OCI-LY7 (cell line): Measurements from ENCODE around the gene SDCCAG8. TPM values are rescaled to one million over a fixed set of nuclear protein-coding genes. Genes with fewer than 3 reads are reported as not detected.

Source experiments
- BruUV-seq: library from RNA; stranded (reverse); fragments of 400-500 nt; replicated peaks from 2 replicates; lab custom pipeline; 2021; lab: Mats Ljungman, UMichigan
- CTCF ChIA-PET: fragments of 300-600 bp; sonication (Branson Sonifier 250); formaldehyde crosslinking; loops from one replicate; lab custom pipeline; 2022; ENCODE audit warnings: antibody characterized with exemption; ENCODE audit not compliant: unreplicated experiment; lab: Charles Lee
- POLR2A ChIA-PET: fragments of 300-600 bp; sonication (Branson Sonifier 250); formaldehyde crosslinking; loops from one replicate; lab custom pipeline; 2022; ENCODE audit warnings: antibody characterized with exemption; lab: Charles Lee
- DNase-seq: peaks from one replicate; pipeline ENCODE4 v3.0.0-alpha.2; 2015; ENCODE audit warnings: low spot score
- H2AFZ ChIP-seq: fragments of 200-600 bp; sonication (generic), shearing (Covaris generic); 2 replicates; pipeline ENCODE4 v1.6.1; 2014; ENCODE audit warnings: mild to moderate bottlenecking, antibody characterized with exemption, low read length, moderate library complexity
- H3K27ac ChIP-seq: fragments of 200-600 bp; sonication (generic); 2 replicates; pipeline ENCODE4 v1.5.1; 2014; ENCODE audit warnings: mixed run types, low read depth, mild to moderate bottlenecking, moderate library complexity, low read length, inconsistent platforms; ENCODE audit not compliant: poor library complexity, severe bottlenecking
- H3K36me3 ChIP-seq: fragments of 200-600 bp; sonication (generic); 2 replicates; pipeline ENCODE4 v1.6.1; 2014; ENCODE audit warnings: mild to moderate bottlenecking, antibody characterized with exemption, low read length, moderate library complexity, mixed read lengths; ENCODE audit not compliant: insufficient read depth
- H3K4me1 ChIP-seq: fragments of 200-600 bp; sonication (generic); 2 replicates; pipeline ENCODE4 v1.5.1; 2014; ENCODE audit warnings: mild to moderate bottlenecking, low read length; ENCODE audit not compliant: insufficient read depth, poor library complexity, severe bottlenecking
- H3K4me2 ChIP-seq: fragments of 200-600 bp; sonication (generic); 2 replicates; pipeline ENCODE4 v1.6.1; 2014; ENCODE audit warnings: mild to moderate bottlenecking, low read length
- H3K4me3 ChIP-seq: fragments of 200-600 bp; sonication (generic); 2 replicates; pipeline ENCODE4 v1.5.1; 2014; ENCODE audit warnings: mild to moderate bottlenecking, low read depth, low read length; ENCODE audit not compliant: poor library complexity, severe bottlenecking
- H3K79me2 ChIP-seq: fragments of 200-600 bp; sonication (generic); 2 replicates; pipeline ENCODE4 v1.6.1; 2016; ENCODE audit warnings: low read depth, mild to moderate bottlenecking, low read length, moderate library complexity, mixed read lengths; ENCODE audit not compliant: insufficient read depth
- H3K9me2 ChIP-seq: fragments of 200-600 bp; sonication (generic); 2 replicates; pipeline ENCODE4 v1.6.1; 2016; ENCODE audit warnings: mild to moderate bottlenecking, low read length, mixed read lengths; ENCODE audit not compliant: insufficient read depth
- H3K9me3 ChIP-seq: fragments of 200-600 bp; sonication (generic); 2 replicates; pipeline ENCODE4 v1.6.1; 2014; ENCODE audit warnings: mild to moderate bottlenecking, mixed run types, low read length, mixed read lengths
- H4K20me1 ChIP-seq: fragments of 200-600 bp; sonication (generic); 2 replicates; pipeline ENCODE4 v1.6.1; 2014; ENCODE audit warnings: mild to moderate bottlenecking, antibody characterized with exemption, low read length, moderate library complexity, mixed read lengths; ENCODE audit not compliant: insufficient read depth
- CTCF ChIP-seq: fragments of 200-600 bp; sonication (generic); conservative IDR thresholded peaks from 2 replicates; pipeline ENCODE4 v1.5.1; 2014; ENCODE audit warnings: mild to moderate bottlenecking, antibody characterized with exemption, low read length, moderate library complexity, mixed read lengths
- EZH2phosphoT487 ChIP-seq: fragments of 200-600 bp; sonication (generic); IDR thresholded peaks from 2 replicates; pipeline ENCODE4 v1.6.1; 2018; ENCODE audit warnings: low read depth, borderline replicate concordance, mild to moderate bottlenecking, mixed run types, antibody characterized with exemption, low read length, moderate library complexity, mixed read lengths
- intact Hi-C: fragments of 100-400 bp; cut with micrococcal nuclease; formaldehyde crosslinking; loops from one replicate; pipeline ENCODE4 v1.10.0; 2022; ENCODE audit not compliant: unreplicated experiment
- total RNA-seq, 2 experiments: library from RNA; depleted of rRNA in 1 of 2; stranded (reverse); fragments of >200 nt in 1 of 2; shearing (Covaris generic) in 1 of 2; gene quantifications; 2 replicates each; pipeline ENCODE4 v1.2.3, GENCODE V29; 2014 to 2022

SDCCAG8 gene
- total RNA-seq, 2 experiments from 2014 or later: 18.1 to 28.7 TPM

GRCh38 chr1:243268751-243269460 is 13.1 kb downstream of the SDCCAG8 start:
- H3K27ac ChIP-seq: peak overlapping the region; percentile 2
- H4K20me1 ChIP-seq: no peaks in the 10 kb centered on the region
- no TSS peak for BruUV-seq
- intact Hi-C loops: no loop called here
- H3K79me2 ChIP-seq: no peaks in the 10 kb centered on the region
- H3K4me2 ChIP-seq: peak overlapping the region; percentile 85
- no peaks in the 10 kb centered on the region for H3K9me2 ChIP-seq
- peaks cover 8% of the 10 kb centered on the region; the same call in 1 of the 2 replicates for H3K36me3 ChIP-seq
- peaks cover 32% of the 10 kb centered on the region for H3K4me1 ChIP-seq
- TF ChIP-seq EZH2phosphoT487: no peak
- no peak for TF ChIP-seq CTCF
- CTCF ChIA-PET: no interaction called here
- no peak for DNase-seq
- POLR2A ChIA-PET: interaction anchor here (0.6 kb wide), 1 partner anchor 49 kb away, joined by 4 read pairs; no protein-coding TSS in a partner anchor
- peak overlapping the region; percentile 45 for H3K4me3 ChIP-seq
- H3K9me3 ChIP-seq: no peaks in the 10 kb centered on the region
- peak overlapping the region; percentile 83 for H2AFZ ChIP-seq

- Histone ChIP-seq H3K79me2 (no peaks in the 10 kb centered on the region), H3K36me3 (peaks cover 8% of the 10 kb centered on the region; the same call in 1 of the 2 replicates), H3K4me3 (peak overlapping the region; percentile 45), H3K9me2 (no peaks in the 10 kb centered on the region), H3K4me1 (peaks cover 32% of the 10 kb centered on the region), H3K9me3 (no peaks in the 10 kb centered on the region), H3K4me2 (peak overlapping the region; percentile 85), H4K20me1 (no peaks in the 10 kb centered on the region), H2AFZ (peak overlapping the region; percentile 83), H3K27ac (peak overlapping the region; percentile 2)
- intact Hi-C loops: no loop called here
- no peak for TF ChIP-seq CTCF
- no peak for TF ChIP-seq EZH2phosphoT487
- BruUV-seq: no TSS peak
- ChIA-PET CTCF (no interaction called here), POLR2A (interaction anchor here (1.5 kb wide), 1 partner anchor 14 kb away, joined by 10 read pairs; the partner anchor contains the start of genes CEP170 and SDCCAG8)
- peak; percentile 65 for DNase-seq
Observed at GRCh38 chr1:243269461-243269801, 13.6 kb downstream of the SDCCAG8 start.
